GM21528 (cell line): ENCODE data around the gene ANKRD33B.
"Not testable (repeated sequence)": the region's sequence is repeated elsewhere in the genome, so short reads cannot be mapped to it uniquely, and the experiment has no call there.

Experiments used
- ATAC-seq: cut with Tn5 transposase; IDR thresholded peaks from one replicate; pipeline ENCODE4 v1.9.1; 2021; ENCODE audit warnings: mild to moderate bottlenecking, moderate library complexity; ENCODE audit not compliant: unreplicated experiment, low FRiP score

ANKRD33B gene

DNA sequence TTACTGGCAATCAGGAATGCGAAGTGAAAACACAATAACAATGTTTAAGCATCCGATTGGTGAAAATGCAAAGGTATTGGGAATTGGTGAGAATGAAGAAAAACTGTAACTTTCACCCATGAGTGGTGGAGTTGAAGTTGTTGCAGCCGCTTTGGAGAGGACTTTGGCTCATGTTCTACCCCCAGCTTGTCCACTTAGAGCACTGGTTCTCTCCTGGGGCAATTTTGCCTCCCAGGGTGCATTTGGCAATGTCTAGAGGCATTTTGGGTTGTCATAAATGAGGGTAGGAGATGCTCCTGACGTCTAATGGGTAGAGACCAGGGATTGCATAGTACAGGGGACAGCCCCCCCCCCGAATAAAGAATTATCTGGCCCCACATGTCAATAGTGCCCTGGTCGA, 46.2 kb downstream of the ANKRD33B start:
- ATAC-seq: no peak

DNA sequence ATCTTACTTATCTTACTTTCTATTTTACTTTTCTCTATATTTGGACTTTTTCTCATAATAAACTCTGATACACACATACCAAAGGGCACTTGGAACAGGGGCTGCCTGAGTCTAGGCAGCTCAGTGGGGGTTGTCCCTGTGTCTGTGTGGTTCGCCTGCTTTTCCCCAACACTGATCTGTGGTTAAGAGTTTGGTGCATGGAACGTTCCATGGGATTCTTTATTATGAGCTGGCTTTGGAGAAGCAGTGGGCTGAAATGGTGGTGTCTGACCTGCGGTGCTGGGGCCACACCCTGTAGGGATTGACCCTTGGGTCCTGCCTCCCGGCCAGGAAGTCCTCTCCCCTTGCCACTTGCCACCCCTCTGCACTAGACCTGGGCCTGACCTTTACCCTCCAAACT, 47.4 kb downstream of the ANKRD33B start:
- no peak for ATAC-seq

DNA sequence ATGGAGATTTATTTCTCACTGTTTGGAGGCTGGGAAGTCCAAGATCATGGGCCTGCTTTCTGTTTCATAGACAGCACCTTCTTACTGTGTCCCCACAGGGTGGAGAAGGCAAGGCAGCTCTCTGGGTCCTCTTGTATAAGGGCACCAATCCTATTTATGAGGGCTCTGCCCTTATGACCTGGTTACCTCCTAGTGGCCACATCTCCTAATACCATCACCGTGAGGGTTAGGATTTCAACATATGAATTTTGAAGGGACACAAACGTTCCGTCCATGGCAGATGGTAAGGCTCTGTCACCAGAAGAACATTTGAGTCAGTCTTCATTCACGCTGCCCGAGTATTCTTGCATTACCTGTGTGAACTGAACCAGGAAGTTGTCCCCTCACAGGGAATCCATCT, 48.4 kb downstream of the ANKRD33B start:
- no peak for ATAC-seq

GRCh38 chr5:10615693-10616092, 51.8 kb downstream of the ANKRD33B start:
- no peak for ATAC-seq

GRCh38 chr5:10617103-10617502, 53.2 kb downstream of the ANKRD33B start:
- ATAC-seq: no peak

GRCh38 chr5:10618311-10618710, 54.4 kb downstream of the ANKRD33B start:
- no peak for ATAC-seq

DNA sequence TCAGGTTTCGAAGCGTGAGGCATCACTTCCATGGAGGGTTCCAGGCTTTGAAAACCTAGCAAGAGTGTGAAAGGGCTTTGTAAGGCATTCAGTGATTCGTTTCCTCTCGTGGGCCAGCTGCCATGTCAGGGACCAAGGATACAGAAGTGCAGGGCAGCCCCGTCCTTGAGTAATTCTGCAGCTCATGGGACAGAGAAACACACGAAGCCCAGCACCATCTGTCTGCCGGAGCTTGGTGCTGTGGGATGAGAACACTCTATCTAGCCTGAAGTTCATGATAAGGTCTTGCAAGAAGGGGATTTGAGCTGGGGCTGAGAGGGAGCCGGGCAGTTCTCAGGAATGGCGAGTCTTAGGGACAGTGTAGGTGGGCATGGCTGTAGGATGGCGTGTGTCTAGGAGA, 55.8 kb downstream of the ANKRD33B start:
- no peak for ATAC-seq

GRCh38 chr5:10620346-10620745, 56.5 kb downstream of the ANKRD33B start:
- ATAC-seq: no peak

- ATAC-seq: no peak
Observed at GRCh38 chr5:10621832-10622231, 58.0 kb downstream of the ANKRD33B start.

GRCh38 chr5:10622810-10623209, 58.9 kb downstream of the ANKRD33B start:
- no peak for ATAC-seq

GRCh38 chr5:10623305-10623910, 59.5 kb downstream of the ANKRD33B start:
- ATAC-seq: no peak

DNA sequence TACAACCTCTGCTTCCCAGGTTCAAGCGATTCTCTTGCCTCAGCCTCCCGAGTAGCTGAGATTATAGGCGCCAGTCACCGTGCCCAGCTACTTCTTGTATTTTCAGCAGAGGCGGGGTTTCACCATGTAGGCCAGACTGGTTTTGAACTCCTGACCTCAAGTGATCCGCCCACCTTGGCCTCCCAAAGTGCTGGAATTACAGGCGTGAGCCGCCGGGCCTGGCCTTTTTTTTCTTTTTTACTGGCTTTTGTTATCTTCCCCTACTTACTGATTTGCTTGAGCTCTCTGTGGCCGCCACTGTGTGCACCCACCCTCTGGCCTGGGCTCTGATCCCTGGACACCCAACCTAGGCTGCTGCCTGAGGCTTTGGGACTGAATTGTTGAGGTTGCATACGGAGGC, 60.3 kb downstream of the ANKRD33B start:
- no peak for ATAC-seq

DNA sequence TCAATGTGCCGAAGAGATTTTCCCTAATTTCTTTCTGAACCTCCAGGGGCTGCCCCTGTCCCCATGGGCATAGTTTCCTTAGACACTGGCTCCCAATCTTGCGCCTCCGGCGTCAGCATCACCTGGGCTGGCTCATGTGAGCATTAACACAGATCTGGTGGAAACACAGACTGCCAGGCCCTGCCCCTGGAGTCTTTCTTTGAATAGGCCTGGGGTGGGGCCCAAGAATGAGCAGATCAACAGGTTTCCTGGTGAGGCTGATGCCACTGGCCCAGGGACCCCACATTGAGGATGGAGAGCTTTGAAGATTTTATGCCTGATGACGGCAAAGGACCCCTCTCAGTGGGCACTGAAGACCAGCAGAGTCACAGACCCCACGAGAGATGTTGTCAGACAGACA, 60.8 kb downstream of the ANKRD33B start:
- no peak for ATAC-seq

- ATAC-seq: no peak
Observed at GRCh38 chr5:10625700-10626472, 62.0 kb downstream of the ANKRD33B start.

GRCh38 chr5:10626473-10627013, 62.7 kb downstream of the ANKRD33B start:
- ATAC-seq: no peak

GRCh38 chr5:10627160-10627701, 63.4 kb downstream of the ANKRD33B start:
- peak; percentile 9 for ATAC-seq

DNA sequence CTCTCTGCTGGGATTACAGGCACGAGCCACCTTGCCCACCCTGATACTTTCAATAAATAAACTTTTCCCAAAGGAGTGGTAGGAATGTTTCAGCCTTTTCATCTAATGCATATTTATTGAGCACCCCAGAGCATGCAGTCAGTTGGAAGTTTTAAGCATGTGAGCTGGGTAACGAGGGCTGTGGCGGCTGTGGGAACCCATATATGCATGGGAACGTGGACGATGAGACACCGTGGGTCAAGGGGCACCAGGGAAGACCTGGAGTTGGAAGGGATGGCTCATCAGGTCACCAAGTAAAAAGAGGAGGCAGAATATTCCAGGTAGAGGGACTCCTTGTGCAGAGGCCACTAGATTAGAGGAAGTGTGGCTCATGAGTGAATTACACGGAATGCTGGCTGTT, 64.7 kb downstream of the ANKRD33B start:
- no peak for ATAC-seq

DNA sequence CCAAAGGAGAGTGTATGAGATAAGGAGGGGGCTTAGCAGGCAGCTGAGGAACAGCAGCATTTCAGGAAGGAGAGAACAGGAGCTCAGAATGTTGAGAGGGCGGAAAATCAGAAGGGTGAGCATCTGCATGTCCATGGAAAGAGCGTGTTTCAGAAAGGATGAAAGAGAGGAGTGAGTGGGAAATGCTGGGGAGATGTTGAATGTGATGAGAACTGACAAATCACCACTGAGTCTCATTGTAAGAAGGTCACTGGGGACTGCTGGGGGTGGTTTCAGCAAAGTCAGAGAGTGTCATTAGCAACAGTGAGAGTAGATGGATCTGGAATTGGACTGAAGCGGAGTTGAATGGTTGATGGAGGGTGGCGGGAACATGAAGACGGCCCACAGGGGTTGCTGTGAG, 65.8 kb downstream of the ANKRD33B start:
- no peak for ATAC-seq

DNA sequence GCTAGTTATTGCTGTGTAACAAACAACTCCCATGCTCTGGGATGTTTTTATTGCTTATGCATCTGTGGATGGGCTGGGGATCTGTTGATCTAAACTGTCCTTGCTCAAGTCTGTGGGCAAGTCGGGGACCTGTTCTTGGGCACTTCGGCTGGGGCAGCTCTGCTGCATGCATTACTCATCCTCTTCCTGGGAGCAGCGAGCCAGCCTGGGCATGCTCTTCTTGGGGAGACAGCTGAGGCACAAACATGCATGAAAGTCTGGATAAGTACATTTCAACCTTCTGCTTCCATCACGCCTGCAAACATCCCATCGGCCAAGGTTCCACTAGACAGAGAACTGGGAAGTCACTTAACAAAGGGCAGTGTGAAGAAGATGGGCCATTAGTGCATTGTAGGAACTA, 66.3 kb downstream of the ANKRD33B start:
- ATAC-seq: no peak

- not testable (repeated sequence) for ATAC-seq
Observed at GRCh38 chr5:10630744-10631143, 66.9 kb downstream of the ANKRD33B start.

- ATAC-seq: peak; percentile 1
Observed at GRCh38 chr5:10631316-10631996, 67.6 kb downstream of the ANKRD33B start.
